HCT116 (cell line): ENCODE results near the gene TET2. TPM values are rescaled to one million over a fixed set of nuclear protein-coding genes. Genes with fewer than 3 reads are reported as not detected.

ENCODE experiments used
- ATAC-seq: fragments of 200-7000 bp; cut with Tn5 transposase; 2 replicates; pipeline ENCODE4 v1.9.1; 2020; ENCODE audit warnings: mild to moderate bottlenecking, moderate library complexity
- BruUV-seq: library from RNA; stranded (reverse); fragments of 400-500 nt; replicated peaks from 2 replicates; lab custom pipeline; 2021; lab: Mats Ljungman, UMichigan
- CTCF ChIA-PET: fragments of 300-600 bp; sonication (Branson Sonifier 250); formaldehyde crosslinking; loops from one replicate; lab custom pipeline; 2021; ENCODE audit warnings: antibody characterized with exemption; lab: Charles Lee
- POLR2A ChIA-PET: fragments of 300-600, 350-600 bp; sonication (Branson Sonifier 250); formaldehyde crosslinking; loops from one replicate; lab custom pipeline; 2021; ENCODE audit warnings: antibody characterized with exemption; lab: Charles Lee
- RAD21 ChIA-PET, 2 experiments: fragments of 300-600 bp; sonication (Branson Sonifier 250); formaldehyde crosslinking; loops; one replicate each; lab custom pipeline; 2023; ENCODE audit warnings: low total read pairs in 2 of 2; ENCODE audit not compliant: uncharacterized antibody in 2 of 2, unreplicated experiment in 2 of 2, low non-redundant PET in 1 of 2; lab: Charles Lee
- DNase-seq: peaks from one replicate; pipeline ENCODE4 v3.0.0-alpha.2; 2010; ENCODE audit warnings: low read depth, low spot score
- H2AFZ ChIP-seq: fragments of 200-600 bp; shearing (Covaris generic), sonication (generic); 2 replicates; pipeline ENCODE4 v1.6.1; 2017; ENCODE audit warnings: low read depth, mixed run types, mixed read lengths, antibody characterized with exemption, low read length; ENCODE audit not compliant: poor library complexity, severe bottlenecking
- H3K27ac ChIP-seq: 2 replicates; pipeline ENCODE4 v1.5.1; 2012; ENCODE audit warnings: low read depth, low read length
- H3K27me3 ChIP-seq: fragments of 200-600 bp; sonication (generic); 2 replicates; pipeline ENCODE4 v1.6.1; 2016; ENCODE audit warnings: mixed run types, low read length, mixed read lengths; ENCODE audit not compliant: insufficient read depth
- H3K36me3 ChIP-seq, 2 experiments: fragments of 200-500 bp in 1 of 2; fragments of 200-600 bp in 1 of 2; sonication (Bioruptor generic) in 1 of 2; sonication (generic) in 1 of 2; 2 replicates each; pipeline versions ENCODE4 v1.5.1 to v1.6.1; 2014 to 2016; ENCODE audit warnings: low read length in 2 of 2, inconsistent platforms in 1 of 2, mixed read lengths in 1 of 2, mixed run types in 1 of 2; ENCODE audit not compliant: insufficient read depth in 2 of 2, control insufficient read depth in 1 of 2
- H3K4me1 ChIP-seq, 2 experiments: fragments of 200-600 bp in 1 of 2; sonication (generic) in 1 of 2; 2 replicates each; pipeline versions ENCODE4 v1.5.1 to v1.6.1; 2012 to 2017; ENCODE audit warnings: low read length in 2 of 2, inconsistent platforms in 1 of 2, mild to moderate bottlenecking in 1 of 2, mixed read lengths in 1 of 2, mixed run types in 1 of 2, moderate library complexity in 1 of 2; ENCODE audit not compliant: insufficient read depth in 2 of 2, control insufficient read depth in 1 of 2
- H3K4me2 ChIP-seq: fragments of 200-600 bp; sonication (generic); 2 replicates; pipeline ENCODE4 v1.6.1; 2017; ENCODE audit warnings: mixed run types, low read length, mixed read lengths
- H3K4me3 ChIP-seq, 2 experiments: fragments of 200-600 bp in 1 of 2; sonication (generic) in 1 of 2; replicated peaks in 1 of 2; 2 replicates each; pipeline ENCODE4 v1.5.1; 2011 to 2016; ENCODE audit warnings: low read length in 2 of 2, control low read depth in 1 of 2, low read depth in 1 of 2, mild to moderate bottlenecking in 1 of 2, mixed read lengths in 1 of 2, mixed run types in 1 of 2
- H3K79me2 ChIP-seq: fragments of 200-600 bp; sonication (generic); 2 replicates; pipeline ENCODE4 v1.6.1; 2017; ENCODE audit warnings: mild to moderate bottlenecking, mixed run types, low read length, moderate library complexity, mixed read lengths; ENCODE audit not compliant: insufficient read depth
- H3K9ac ChIP-seq: fragments of 200-600 bp; sonication (generic); 2 replicates; pipeline ENCODE4 v1.6.1; 2016; ENCODE audit warnings: low read length, mixed read lengths
- H3K9me2 ChIP-seq: fragments of 200-600 bp; sonication (generic), shearing (Covaris generic); 2 replicates; pipeline ENCODE4 v1.6.1; 2017; ENCODE audit warnings: mixed run types, mild to moderate bottlenecking, moderate library complexity; ENCODE audit not compliant: insufficient read depth
- H3K9me3 ChIP-seq, 2 experiments: fragments of 200-500 bp in 1 of 2; fragments of 200-600 bp in 1 of 2; sonication (Bioruptor generic) in 1 of 2; sonication (generic) in 1 of 2; 2 replicates each; pipeline ENCODE4 v1.6.1; 2014 to 2017; ENCODE audit warnings: low read length in 2 of 2, mixed read lengths in 2 of 2, inconsistent platforms in 1 of 2, low read depth in 1 of 2, mild to moderate bottlenecking in 1 of 2, mixed run types in 1 of 2, moderate library complexity in 1 of 2; ENCODE audit not compliant: control insufficient read depth in 1 of 2, insufficient read depth in 1 of 2
- H4K20me1 ChIP-seq: fragments of 200-600 bp; sonication (generic), shearing (Covaris generic); 2 replicates; pipeline ENCODE4 v1.6.1; 2017; ENCODE audit warnings: mixed run types, mild to moderate bottlenecking, moderate library complexity; ENCODE audit not compliant: insufficient read depth
- CEBPB ChIP-seq: IDR thresholded peaks from 2 replicates; pipeline ENCODE4 v1.6.1; 2012; ENCODE audit warnings: low read depth
- EGR1 ChIP-seq: IDR thresholded peaks from 2 replicates; pipeline ENCODE4 v1.6.1; 2012; ENCODE audit warnings: low read depth
- ELF1 ChIP-seq: IDR thresholded peaks from 2 replicates; pipeline ENCODE4 v1.6.1; 2012; ENCODE audit warnings: low read depth, borderline replicate concordance
- EZH2phosphoT487 ChIP-seq: fragments of 200-600 bp; IDR thresholded peaks from 2 replicates; pipeline ENCODE4 v1.6.1; 2018; ENCODE audit warnings: antibody characterized with exemption, borderline replicate concordance
- FOSL1 ChIP-seq: IDR thresholded peaks from 2 replicates; pipeline ENCODE4 v1.6.1; 2012; ENCODE audit warnings: low read depth
- JUND ChIP-seq: IDR thresholded peaks from 2 replicates; pipeline ENCODE4 v1.6.1; 2012
- POLR2AphosphoS5 ChIP-seq: IDR thresholded peaks from 2 replicates; pipeline ENCODE4 v1.6.1; 2011; ENCODE audit warnings: mild to moderate bottlenecking, low read depth, low read length, moderate library complexity
- RAD21 ChIP-seq: IDR thresholded peaks from 2 replicates; pipeline ENCODE4 v1.6.1; 2012; ENCODE audit warnings: low read depth, mild to moderate bottlenecking
- SIN3A ChIP-seq: IDR thresholded peaks from 2 replicates; pipeline ENCODE4 v1.6.1; 2012; ENCODE audit warnings: low read depth
- SRF ChIP-seq: IDR thresholded peaks from 2 replicates; pipeline ENCODE4 v1.6.1; 2012; ENCODE audit warnings: low read depth
- TCF7L2 ChIP-seq: IDR thresholded peaks from 2 replicates; pipeline ENCODE4 v1.7.0; 2011; ENCODE audit warnings: borderline replicate concordance, inconsistent platforms; ENCODE audit not compliant: insufficient read depth, insufficient read length; ENCODE audit errors: extremely low read depth
- ZFX ChIP-seq: fragments of 450-650 bp; IDR thresholded peaks from 2 replicates; pipeline ENCODE4 v1.6.1; 2017
- ZNF274 ChIP-seq: fragments of 200-500 bp; sonication (Bioruptor generic); IDR thresholded peaks from 2 replicates; pipeline ENCODE4 v1.6.1; 2014; ENCODE audit warnings: mild to moderate bottlenecking, low read depth, low read length, inconsistent platforms
- intact Hi-C: fragments of 100-400 bp; cut with micrococcal nuclease; formaldehyde crosslinking; loops from 2 replicates; pipeline ENCODE4 v1.10.0; 2022
- total RNA-seq: library from RNA; stranded (reverse); gene quantifications from one replicate; pipeline ENCODE4 v1.2.1, GENCODE V29; 2021; ENCODE audit not compliant: unreplicated experiment
- TF ChIP-seq, protein P1 (sequence below): IDR thresholded peaks from 2 replicates; pipeline ENCODE4 v1.6.1; 2012
- TF ChIP-seq, protein P2 (sequence below): IDR thresholded peaks from 2 replicates; pipeline ENCODE4 v1.6.1; 2011; ENCODE audit warnings: mild to moderate bottlenecking, low read length, moderate library complexity; ENCODE audit not compliant: insufficient replicate concordance; ENCODE audit errors: extremely low read depth
- TF ChIP-seq, protein P3 (sequence below): IDR thresholded peaks from 2 replicates; pipeline ENCODE4 v1.6.1; 2012; ENCODE audit warnings: low read depth
- TF ChIP-seq, protein P4 (sequence below): IDR thresholded peaks from 2 replicates; pipeline ENCODE4 v1.6.1; 2012
- TF ChIP-seq, protein P5 (sequence below), 3 experiments: fragments of 200-600 bp in 1 of 3; sonication (generic) in 1 of 3; IDR thresholded peaks in 2 of 3; conservative IDR thresholded peaks in 1 of 3; 2 replicates each; pipeline ENCODE4 v1.5.1; 2012 to 2017; ENCODE audit warnings: low read depth in 2 of 3, low read length in 2 of 3, antibody characterized with exemption in 1 of 3, borderline replicate concordance in 1 of 3, control low read depth in 1 of 3, mild to moderate bottlenecking in 1 of 3, mixed read lengths in 1 of 3, mixed run types in 1 of 3, moderate library complexity in 1 of 3; ENCODE audit not compliant: insufficient read depth in 1 of 3

Gene TET2
- total RNA-seq, 1 experiment from 2014 or later, result 9.7 TPM

DNA sequence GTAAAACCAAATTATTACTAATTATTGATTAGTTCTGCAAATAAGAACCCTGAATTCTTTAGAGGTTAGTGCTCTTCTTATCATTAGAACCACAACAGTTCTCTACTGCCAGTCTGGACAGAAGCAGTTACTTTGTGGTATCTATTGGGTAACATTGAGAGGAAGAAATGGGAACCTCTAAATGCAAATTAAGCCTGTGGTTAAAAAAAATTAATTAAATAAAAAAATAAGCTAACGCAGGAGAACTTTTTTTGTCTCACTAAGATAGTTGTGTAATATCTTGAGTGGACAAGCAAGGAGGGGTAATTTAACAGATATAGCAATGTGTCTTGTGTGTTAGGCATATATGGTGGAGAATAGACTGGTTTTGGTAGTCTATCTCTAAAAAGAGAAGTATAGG, 32.9 kb upstream of the TET2 start:
- ChIA-PET RAD21 (no interaction called here), POLR2A (no interaction called here), CTCF (no interaction called here)
- H3K27me3 ChIP-seq, result no peaks in the 10 kb centered on the region
- no peak overlapping the region for H3K9ac ChIP-seq
- H3K4me1 ChIP-seq, result no peaks in the 10 kb centered on the region
- no peaks in the 10 kb centered on the region for H3K9me2 ChIP-seq
- H3K36me3 ChIP-seq, result no peaks in the 10 kb centered on the region
- H2AFZ ChIP-seq, result no peak overlapping the region
- ATAC-seq, result no peak
- no peak for DNase-seq
- no peaks in the 10 kb centered on the region for H3K79me2 ChIP-seq
- no peaks in the 10 kb centered on the region for H3K9me3 ChIP-seq
- no peak overlapping the region for H3K4me3 ChIP-seq
- no peaks in the 10 kb centered on the region for H4K20me1 ChIP-seq
- H3K4me2 ChIP-seq, result no peak overlapping the region
- no TSS peak for BruUV-seq
- intact Hi-C loops, result no loop called here
- TF ChIP-seq CEBPB (no peak), ZNF274 (no peak), SIN3A (no peak), FOSL1 (no peak), EZH2phosphoT487 (no peak), POLR2AphosphoS5 (no peak), TCF7L2 (no peak), SRF (no peak), ZFX (no peak), ELF1 (no peak), JUND (no peak), EGR1 (no peak), RAD21 (no peak)
- TF ChIP-seq, protein P1, sequence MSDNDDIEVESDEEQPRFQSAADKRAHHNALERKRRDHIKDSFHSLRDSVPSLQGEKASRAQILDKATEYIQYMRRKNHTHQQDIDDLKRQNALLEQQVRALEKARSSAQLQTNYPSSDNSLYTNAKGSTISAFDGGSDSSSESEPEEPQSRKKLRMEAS, result no peak
- TF ChIP-seq, protein P2, sequence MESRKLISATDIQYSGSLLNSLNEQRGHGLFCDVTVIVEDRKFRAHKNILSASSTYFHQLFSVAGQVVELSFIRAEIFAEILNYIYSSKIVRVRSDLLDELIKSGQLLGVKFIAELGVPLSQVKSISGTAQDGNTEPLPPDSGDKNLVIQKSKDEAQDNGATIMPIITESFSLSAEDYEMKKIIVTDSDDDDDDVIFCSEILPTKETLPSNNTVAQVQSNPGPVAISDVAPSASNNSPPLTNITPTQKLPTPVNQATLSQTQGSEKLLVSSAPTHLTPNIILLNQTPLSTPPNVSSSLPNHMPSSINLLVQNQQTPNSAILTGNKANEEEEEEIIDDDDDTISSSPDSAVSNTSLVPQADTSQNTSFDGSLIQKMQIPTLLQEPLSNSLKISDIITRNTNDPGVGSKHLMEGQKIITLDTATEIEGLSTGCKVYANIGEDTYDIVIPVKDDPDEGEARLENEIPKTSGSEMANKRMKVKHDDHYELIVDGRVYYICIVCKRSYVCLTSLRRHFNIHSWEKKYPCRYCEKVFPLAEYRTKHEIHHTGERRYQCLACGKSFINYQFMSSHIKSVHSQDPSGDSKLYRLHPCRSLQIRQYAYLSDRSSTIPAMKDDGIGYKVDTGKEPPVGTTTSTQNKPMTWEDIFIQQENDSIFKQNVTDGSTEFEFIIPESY, result no peak
- TF ChIP-seq, protein P3, sequence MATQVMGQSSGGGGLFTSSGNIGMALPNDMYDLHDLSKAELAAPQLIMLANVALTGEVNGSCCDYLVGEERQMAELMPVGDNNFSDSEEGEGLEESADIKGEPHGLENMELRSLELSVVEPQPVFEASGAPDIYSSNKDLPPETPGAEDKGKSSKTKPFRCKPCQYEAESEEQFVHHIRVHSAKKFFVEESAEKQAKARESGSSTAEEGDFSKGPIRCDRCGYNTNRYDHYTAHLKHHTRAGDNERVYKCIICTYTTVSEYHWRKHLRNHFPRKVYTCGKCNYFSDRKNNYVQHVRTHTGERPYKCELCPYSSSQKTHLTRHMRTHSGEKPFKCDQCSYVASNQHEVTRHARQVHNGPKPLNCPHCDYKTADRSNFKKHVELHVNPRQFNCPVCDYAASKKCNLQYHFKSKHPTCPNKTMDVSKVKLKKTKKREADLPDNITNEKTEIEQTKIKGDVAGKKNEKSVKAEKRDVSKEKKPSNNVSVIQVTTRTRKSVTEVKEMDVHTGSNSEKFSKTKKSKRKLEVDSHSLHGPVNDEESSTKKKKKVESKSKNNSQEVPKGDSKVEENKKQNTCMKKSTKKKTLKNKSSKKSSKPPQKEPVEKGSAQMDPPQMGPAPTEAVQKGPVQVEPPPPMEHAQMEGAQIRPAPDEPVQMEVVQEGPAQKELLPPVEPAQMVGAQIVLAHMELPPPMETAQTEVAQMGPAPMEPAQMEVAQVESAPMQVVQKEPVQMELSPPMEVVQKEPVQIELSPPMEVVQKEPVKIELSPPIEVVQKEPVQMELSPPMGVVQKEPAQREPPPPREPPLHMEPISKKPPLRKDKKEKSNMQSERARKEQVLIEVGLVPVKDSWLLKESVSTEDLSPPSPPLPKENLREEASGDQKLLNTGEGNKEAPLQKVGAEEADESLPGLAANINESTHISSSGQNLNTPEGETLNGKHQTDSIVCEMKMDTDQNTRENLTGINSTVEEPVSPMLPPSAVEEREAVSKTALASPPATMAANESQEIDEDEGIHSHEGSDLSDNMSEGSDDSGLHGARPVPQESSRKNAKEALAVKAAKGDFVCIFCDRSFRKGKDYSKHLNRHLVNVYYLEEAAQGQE, result no peak
- TF ChIP-seq, protein P4, sequence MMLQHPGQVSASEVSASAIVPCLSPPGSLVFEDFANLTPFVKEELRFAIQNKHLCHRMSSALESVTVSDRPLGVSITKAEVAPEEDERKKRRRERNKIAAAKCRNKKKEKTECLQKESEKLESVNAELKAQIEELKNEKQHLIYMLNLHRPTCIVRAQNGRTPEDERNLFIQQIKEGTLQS, result no peak
- TF ChIP-seq, protein P5, sequence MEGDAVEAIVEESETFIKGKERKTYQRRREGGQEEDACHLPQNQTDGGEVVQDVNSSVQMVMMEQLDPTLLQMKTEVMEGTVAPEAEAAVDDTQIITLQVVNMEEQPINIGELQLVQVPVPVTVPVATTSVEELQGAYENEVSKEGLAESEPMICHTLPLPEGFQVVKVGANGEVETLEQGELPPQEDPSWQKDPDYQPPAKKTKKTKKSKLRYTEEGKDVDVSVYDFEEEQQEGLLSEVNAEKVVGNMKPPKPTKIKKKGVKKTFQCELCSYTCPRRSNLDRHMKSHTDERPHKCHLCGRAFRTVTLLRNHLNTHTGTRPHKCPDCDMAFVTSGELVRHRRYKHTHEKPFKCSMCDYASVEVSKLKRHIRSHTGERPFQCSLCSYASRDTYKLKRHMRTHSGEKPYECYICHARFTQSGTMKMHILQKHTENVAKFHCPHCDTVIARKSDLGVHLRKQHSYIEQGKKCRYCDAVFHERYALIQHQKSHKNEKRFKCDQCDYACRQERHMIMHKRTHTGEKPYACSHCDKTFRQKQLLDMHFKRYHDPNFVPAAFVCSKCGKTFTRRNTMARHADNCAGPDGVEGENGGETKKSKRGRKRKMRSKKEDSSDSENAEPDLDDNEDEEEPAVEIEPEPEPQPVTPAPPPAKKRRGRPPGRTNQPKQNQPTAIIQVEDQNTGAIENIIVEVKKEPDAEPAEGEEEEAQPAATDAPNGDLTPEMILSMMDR (IDR thresholded peaks at IDR 0.05 in 2 of 3, conservative IDR thresholded peaks at IDR 0.05 in 1 of 3; ENCODE audit: borderline replicate concordance in 1 of 3, insufficient read depth in 1 of 3, low read depth in 2 of 3, low read length in 2 of 3), result no peak
- no peak overlapping the region for H3K27ac ChIP-seq
